Smooth muscle cell (in vitro differentiated cells): ENCODE data around the gene COL18A1. TPM values are rescaled to one million over a fixed set of nuclear protein-coding genes. Genes with fewer than 3 reads are reported as not detected.

Source experiments
- DNase-seq: peaks from one replicate; lab custom pipeline; 2025; ENCODE audit not compliant: unreplicated experiment; lab: John Stamatoyannopoulos, UW
- H2AFZ ChIP-seq: fragments of 200-600 bp; sonication (generic); 2 replicates; pipeline ENCODE4 v1.6.0; 2016; ENCODE audit warnings: antibody characterized with exemption, low read depth, mild to moderate bottlenecking
- H3F3A ChIP-seq: fragments of 200-600 bp; sonication (generic); 2 replicates; pipeline ENCODE4 v1.6.0; 2017; ENCODE audit warnings: antibody characterized with exemption, low read depth
- H3K27ac ChIP-seq: fragments of 200-600 bp; sonication (generic); 2 replicates; pipeline ENCODE4 v1.5.1; 2016; ENCODE audit warnings: low read depth, mild to moderate bottlenecking
- H3K27me3 ChIP-seq: fragments of 200-600 bp; sonication (generic); 2 replicates; pipeline ENCODE4 v1.6.1; 2016; ENCODE audit warnings: low read depth, mild to moderate bottlenecking
- H3K36me3 ChIP-seq: fragments of 200-600 bp; sonication (generic); 2 replicates; pipeline ENCODE4 v1.5.1; 2016; ENCODE audit warnings: low read depth
- H3K4me1 ChIP-seq: fragments of 200-600 bp; sonication (generic); 2 replicates; pipeline ENCODE4 v1.5.1; 2016; ENCODE audit warnings: low read depth
- H3K4me2 ChIP-seq: fragments of 200-600 bp; sonication (generic); 2 replicates; pipeline ENCODE4 v1.6.0; 2016; ENCODE audit warnings: mild to moderate bottlenecking
- H3K4me3 ChIP-seq: fragments of 200-600 bp; sonication (generic); 2 replicates; pipeline ENCODE4 v1.5.1; 2016; ENCODE audit warnings: mild to moderate bottlenecking
- H3K79me2 ChIP-seq: fragments of 200-600 bp; sonication (generic); 2 replicates; pipeline ENCODE4 v1.6.0; 2016; ENCODE audit warnings: low read depth, mild to moderate bottlenecking
- H3K9ac ChIP-seq: fragments of 200-600 bp; sonication (generic); 2 replicates; pipeline ENCODE4 v1.6.0; 2016; ENCODE audit warnings: low read depth
- H3K9me3 ChIP-seq: fragments of 200-600 bp; sonication (generic); replicated peaks from 2 replicates; pipeline ENCODE4 v1.5.1; 2016; ENCODE audit warnings: low read depth
- H4K20me1 ChIP-seq: fragments of 200-600 bp; sonication (generic); 2 replicates; pipeline ENCODE4 v1.6.0; 2016; ENCODE audit warnings: low read depth
- CTCF ChIP-seq: fragments of 200-600 bp; sonication (generic); IDR thresholded peaks from 2 replicates; pipeline ENCODE4 v1.5.1; 2017; ENCODE audit warnings: borderline replicate concordance, mild to moderate bottlenecking, antibody characterized with exemption; ENCODE audit not compliant: insufficient read depth, poor library complexity, severe bottlenecking
- WGBS: methylation state at CpG from one replicate; pipeline ENCODE4 v1.1.7; 2016; ENCODE audit warnings: low lambda C conversion rate; 5-methylcytosine and 5-hydroxymethylcytosine counted together
- polyA plus RNA-seq: library from polyadenylated mRNA; unstranded; fragments of >200 nt; fragmentation: Nextera tagmentation; extraction: Ambion mirVana; gene quantifications from 2 replicates; pipeline ENCODE4 v1.2.1, GENCODE V29; 2016
- total RNA-seq: library from RNA; depleted of rRNA; stranded (reverse); fragments of >200 nt; gene quantifications from 2 replicates; pipeline ENCODE4 v1.2.3, GENCODE V29; 2014

Gene COL18A1
- total and polyA plus RNA-seq, 2 experiments from 2014 or later = 192 to 485 TPM

DNA sequence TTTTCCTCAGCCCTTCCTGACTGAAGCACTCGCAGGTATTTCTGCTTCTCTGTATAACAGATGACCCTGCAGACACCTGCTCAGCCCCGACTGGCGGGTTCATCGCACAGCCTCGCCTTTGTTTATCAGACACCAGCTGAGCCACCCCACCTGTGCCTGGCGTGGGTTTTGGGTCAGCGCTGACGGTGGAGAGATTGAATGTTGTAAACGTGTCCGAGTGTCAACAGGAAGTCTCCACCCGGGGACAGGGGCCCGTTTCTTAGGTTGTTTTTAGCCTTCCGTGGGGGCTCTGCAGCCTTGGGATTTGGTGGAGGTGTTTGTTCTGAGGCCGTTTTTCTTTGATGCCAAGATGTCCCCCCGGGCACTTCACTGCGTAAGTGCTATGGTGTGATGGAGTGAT lies 60.1 kb downstream of the COL18A1 start:
- no peaks in the 10 kb centered on the region for H3K9me3 ChIP-seq
- H4K20me1 ChIP-seq = peaks cover 99% of the 10 kb centered on the region
- no peaks in the 10 kb centered on the region for H3K27me3 ChIP-seq
- H2AFZ ChIP-seq = no peak overlapping the region
- H3K4me1 ChIP-seq = peaks cover 4% of the 10 kb centered on the region
- no peak overlapping the region for H3K4me2 ChIP-seq
- peaks cover 17% of the 10 kb centered on the region for H3F3A ChIP-seq
- peaks cover 96% of the 10 kb centered on the region for H3K79me2 ChIP-seq
- no peak overlapping the region for H3K9ac ChIP-seq
- H3K4me3 ChIP-seq = no peak overlapping the region
- H3K27ac ChIP-seq = no peak overlapping the region
- peaks cover 6% of the 10 kb centered on the region for H3K36me3 ChIP-seq
- 93% methylated on average over 16 of the region's 16 CpGs for WGBS
- no peak for TF ChIP-seq CTCF
- DNase-seq = no peak

DNA sequence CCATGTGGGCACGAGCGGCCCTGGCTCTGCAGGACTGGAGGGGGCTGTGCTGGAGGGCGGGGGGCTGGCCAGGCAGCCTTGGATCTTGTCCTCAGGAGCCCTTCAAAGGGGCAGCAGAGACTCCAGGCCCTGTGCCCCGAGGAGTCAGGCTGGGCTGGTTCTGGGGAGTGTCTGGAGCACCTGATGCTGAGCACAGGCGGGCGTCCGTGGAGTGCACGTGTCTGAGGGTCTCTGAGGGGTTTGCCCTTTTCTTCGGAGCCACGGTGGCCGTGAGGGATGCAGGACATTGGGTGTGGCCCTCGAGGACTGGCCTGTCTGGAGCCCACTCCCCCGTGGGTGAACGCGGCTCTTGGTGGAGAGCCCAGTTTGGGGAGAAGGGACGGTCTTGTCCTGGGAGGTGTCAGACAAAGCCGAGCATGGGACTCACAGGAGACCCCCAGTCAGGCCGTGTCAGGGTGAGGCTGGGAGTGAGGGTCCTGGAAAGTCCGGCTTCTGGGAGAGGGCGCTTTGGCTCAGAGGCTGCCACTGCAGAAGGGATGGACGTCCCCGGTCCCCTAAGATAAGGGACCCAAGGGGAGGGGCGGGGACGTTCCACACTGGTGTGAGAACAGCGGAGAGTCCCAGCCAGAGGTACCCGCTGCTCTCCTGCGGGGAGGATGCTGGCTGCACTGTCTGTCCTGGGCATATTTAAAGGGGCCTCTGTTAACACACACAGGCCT lies 60.8 kb downstream of the COL18A1 start:
- H3K27me3 ChIP-seq = no peaks in the 10 kb centered on the region
- no peak for DNase-seq
- peaks cover 93% of the 10 kb centered on the region for H3K79me2 ChIP-seq
- H3F3A ChIP-seq = peaks cover 18% of the 10 kb centered on the region
- H3K4me1 ChIP-seq = peaks cover 5% of the 10 kb centered on the region
- no peak overlapping the region for H3K4me3 ChIP-seq
- no peak overlapping the region for H3K27ac ChIP-seq
- peaks cover 6% of the 10 kb centered on the region for H3K36me3 ChIP-seq
- H3K4me2 ChIP-seq = no peak overlapping the region
- no peaks in the 10 kb centered on the region for H3K9me3 ChIP-seq
- peaks cover 99% of the 10 kb centered on the region for H4K20me1 ChIP-seq
- no peak for TF ChIP-seq CTCF
- no peak overlapping the region for H3K9ac ChIP-seq
- no peak overlapping the region for H2AFZ ChIP-seq
- WGBS = 93% methylated on average over 26 of the region's 27 CpGs

DNA sequence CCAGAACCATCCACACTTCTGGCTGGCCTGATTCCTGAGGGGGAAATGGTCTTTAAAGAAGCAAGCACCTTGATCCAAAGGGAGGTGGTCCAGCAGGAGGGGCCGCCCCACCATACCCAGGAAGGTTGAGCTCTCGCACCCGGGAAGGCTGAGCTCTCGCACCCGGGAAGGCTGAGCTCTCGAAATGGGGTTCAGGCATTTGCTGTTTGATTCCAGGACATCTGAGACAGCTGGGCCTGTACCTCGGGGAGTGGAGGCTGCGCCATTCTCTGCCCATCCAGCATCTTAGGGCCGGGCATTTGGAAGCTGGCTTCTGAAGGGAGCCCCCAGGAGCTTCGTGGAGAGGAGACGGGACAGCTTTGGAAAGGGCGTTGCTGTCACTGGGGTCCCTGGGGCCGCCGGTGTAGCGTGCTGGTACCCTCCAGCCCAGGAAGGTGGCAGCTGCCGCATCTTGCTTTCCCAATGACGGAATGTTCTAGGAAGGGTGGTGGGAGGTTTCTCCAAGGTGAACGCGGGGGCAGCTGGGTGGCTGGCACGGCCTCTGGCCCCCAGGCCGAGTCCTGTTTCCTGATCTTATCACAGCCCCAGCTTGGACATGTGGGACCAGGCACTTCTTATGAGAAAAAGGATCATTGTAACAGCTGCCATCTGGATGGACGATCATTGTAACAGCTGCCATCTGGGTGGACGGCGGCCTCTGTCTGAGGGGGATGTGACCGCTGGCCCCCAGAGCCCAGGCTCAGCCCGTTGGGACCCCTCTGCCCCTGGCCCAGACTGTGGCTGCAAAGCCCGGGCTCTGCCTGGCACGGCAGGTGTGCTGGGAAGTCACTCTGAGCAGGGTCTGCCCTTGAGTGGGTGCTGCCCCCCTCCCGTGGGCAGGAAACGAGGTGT lies 61.6 kb downstream of the COL18A1 start:
- Histone ChIP-seq H3K9ac (no peak overlapping the region), H4K20me1 (peaks cover 99% of the 10 kb centered on the region), H3K36me3 (peaks cover 6% of the 10 kb centered on the region), H2AFZ (no peak overlapping the region), H3K27me3 (no peaks in the 10 kb centered on the region), H3K4me2 (no peak overlapping the region), H3K27ac (no peak overlapping the region), H3K9me3 (no peaks in the 10 kb centered on the region), H3F3A (peaks cover 16% of the 10 kb centered on the region), H3K4me3 (no peak overlapping the region), H3K4me1 (peaks cover 8% of the 10 kb centered on the region), H3K79me2 (peaks cover 84% of the 10 kb centered on the region)
- TF ChIP-seq CTCF = no peak
- WGBS = 96% methylated on average over 20 of the region's 30 CpGs
- no peak for DNase-seq
